Neuronal stem cell (in vitro differentiated cells): ENCODE measurements around the gene RIPOR1.

ENCODE experiments used
- DNase-seq: peaks from one replicate; pipeline ENCODE4 v3.0.0-alpha.2; 2013; ENCODE audit warnings: low spot score
- H2AFZ ChIP-seq: one replicate; pipeline ENCODE4 v1.6.1; 2013; ENCODE audit warnings: mild to moderate bottlenecking, low read length, inconsistent platforms
- H2AK5ac ChIP-seq: 2 replicates; pipeline ENCODE4 v1.6.1; 2013; ENCODE audit warnings: low read depth, mild to moderate bottlenecking, inconsistent platforms, low read length, moderate library complexity, mixed read lengths
- H2BK120ac ChIP-seq: 2 replicates; pipeline ENCODE4 v1.6.1; 2013; ENCODE audit warnings: low read depth, mild to moderate bottlenecking, inconsistent platforms, low read length, moderate library complexity, mixed read lengths
- H2BK12ac ChIP-seq: one replicate; pipeline ENCODE4 v1.6.1; 2013; ENCODE audit warnings: low read length, inconsistent platforms
- H2BK15ac ChIP-seq: 2 replicates; pipeline ENCODE4 v1.6.1; 2013; ENCODE audit warnings: mild to moderate bottlenecking, low read length, inconsistent platforms, mixed read lengths
- H2BK5ac ChIP-seq: one replicate; pipeline ENCODE4 v1.6.1; 2013; ENCODE audit warnings: inconsistent platforms, mild to moderate bottlenecking, low read length, moderate library complexity
- H3K14ac ChIP-seq: one replicate; pipeline ENCODE4 v1.6.1; 2013; ENCODE audit warnings: low read length, inconsistent platforms
- H3K18ac ChIP-seq: 2 replicates; pipeline ENCODE4 v1.6.1; 2013; ENCODE audit warnings: low read length, inconsistent platforms
- H3K23ac ChIP-seq: 2 replicates; pipeline ENCODE4 v1.6.1; 2013; ENCODE audit warnings: low read depth, mild to moderate bottlenecking, mixed read lengths, low read length, inconsistent platforms; ENCODE audit not compliant: poor library complexity
- H3K27ac ChIP-seq: replicated peaks from 3 replicates; pipeline ENCODE4 v1.5.1; 2013; ENCODE audit warnings: low read length, inconsistent platforms
- H3K27me3 ChIP-seq, 3 experiments: 2 replicates each; pipeline ENCODE4 v1.6.1; 2013; ENCODE audit warnings: low read length in 3 of 3, mild to moderate bottlenecking in 2 of 3, inconsistent platforms in 1 of 3, low read depth in 1 of 3, mixed read lengths in 1 of 3, moderate library complexity in 1 of 3; ENCODE audit not compliant: control insufficient read depth in 3 of 3, insufficient read depth in 3 of 3
- H3K36me3 ChIP-seq, 2 donors: replicated peaks in 1 of 2; 2 replicates each; pipeline ENCODE4 v1.6.1; 2013; ENCODE audit warnings: low read length in 2 of 2; ENCODE audit not compliant: control insufficient read depth in 2 of 2, insufficient read depth in 2 of 2
- H3K4ac ChIP-seq: 2 replicates; pipeline ENCODE4 v1.6.1; 2013; ENCODE audit warnings: inconsistent platforms, mild to moderate bottlenecking, low read length, moderate library complexity
- H3K4me1 ChIP-seq, 2 donors: 1 replicate in 1 of 2; 2 replicates in 1 of 2; pipeline ENCODE4 v1.6.1; 2013; ENCODE audit warnings: low read length in 2 of 2, low read depth in 1 of 2; ENCODE audit not compliant: control insufficient read depth in 2 of 2, insufficient read depth in 1 of 2
- H3K4me2 ChIP-seq: one replicate; pipeline ENCODE4 v1.6.1; 2013; ENCODE audit warnings: mild to moderate bottlenecking, low read length, inconsistent platforms; ENCODE audit not compliant: insufficient read depth, poor library complexity, severe bottlenecking
- H3K4me3 ChIP-seq, 2 donors: 2 replicates each; pipeline ENCODE4 v1.5.1; 2013; ENCODE audit warnings: low read length in 2 of 2, mild to moderate bottlenecking in 2 of 2, inconsistent platforms in 1 of 2, moderate library complexity in 1 of 2
- H3K79me1 ChIP-seq: one replicate; pipeline ENCODE4 v1.6.1; 2013; ENCODE audit warnings: low read depth, mild to moderate bottlenecking, inconsistent platforms, low read length, moderate library complexity
- H3K9ac ChIP-seq: one replicate; pipeline ENCODE4 v1.6.1; 2013; ENCODE audit warnings: mild to moderate bottlenecking, low read depth, low read length, inconsistent platforms; ENCODE audit not compliant: poor library complexity
- H3K9me3 ChIP-seq, 2 donors: replicated peaks in 1 of 2; 2 replicates each; pipeline versions ENCODE3 to v1.6.1; 2013; ENCODE audit warnings: low read length in 2 of 2, mild to moderate bottlenecking in 2 of 2, inconsistent platforms in 1 of 2, low read depth in 1 of 2, mixed read lengths in 1 of 2, moderate library complexity in 1 of 2; ENCODE audit not compliant: control insufficient read depth in 2 of 2, insufficient read depth in 1 of 2
- H4K8ac ChIP-seq: one replicate; pipeline ENCODE4 v1.6.1; 2013; ENCODE audit warnings: low read depth, mild to moderate bottlenecking, inconsistent platforms, low read length, moderate library complexity
- H4K91ac ChIP-seq: one replicate; pipeline ENCODE4 v1.6.1; 2013; ENCODE audit warnings: low read length, low read depth, mild to moderate bottlenecking, inconsistent platforms; ENCODE audit not compliant: poor library complexity
- WGBS, 2 donors: extraction: QIAGEN DNeasy Blood & Tissue Kit; methylation state at CpG; one replicate each; pipeline ENCODE4 v1.1.7; 2013; ENCODE audit warnings: missing lambda C conversion rate in 2 of 2, mixed read lengths in 1 of 2; ENCODE audit not compliant: insufficient read length in 2 of 2, insufficient replicate concordance in 1 of 2; ENCODE audit errors: extremely low coverage in 2 of 2; 5-methylcytosine and 5-hydroxymethylcytosine counted together

The RIPOR1 gene

DNA sequence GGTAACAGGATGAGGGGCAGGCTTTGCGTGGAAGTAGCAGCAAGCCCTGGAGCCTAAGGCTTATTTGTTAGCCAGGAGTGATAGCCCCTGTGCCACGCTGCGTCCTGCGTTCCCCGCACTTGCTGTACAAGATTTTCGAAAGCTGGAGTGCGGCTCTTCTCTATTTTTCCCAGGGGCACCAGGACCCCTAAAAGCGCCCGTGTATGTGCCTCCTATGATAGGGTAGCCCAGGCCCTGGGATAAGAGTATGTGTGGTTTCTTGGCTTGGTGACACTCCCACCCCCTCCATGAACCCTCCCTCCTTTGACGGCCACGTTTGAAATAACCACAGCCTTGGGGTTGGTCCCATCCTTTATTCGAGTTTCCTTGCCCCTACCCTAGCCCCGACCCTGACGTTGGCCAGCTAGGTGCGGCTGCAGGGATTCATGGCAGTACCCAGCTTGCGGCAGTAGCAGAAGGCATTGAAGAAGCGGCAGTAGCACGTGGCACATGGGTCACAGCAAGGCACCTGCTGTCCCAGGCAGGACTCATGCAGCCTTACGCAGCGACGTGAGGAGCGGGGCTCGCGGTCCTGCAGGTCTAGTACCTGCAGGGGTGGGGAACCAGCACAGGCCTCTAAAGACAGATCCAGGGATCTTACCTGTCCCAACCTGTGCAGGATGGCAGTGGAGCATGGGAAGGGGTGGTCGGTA is 46.2 kb upstream of the RIPOR1 start:
- Histone ChIP-seq H2BK12ac (no peak overlapping the region), H2BK15ac (no peak overlapping the region), H3K4me2 (no peak overlapping the region), H3K36me3 (peaks cover 0 to 16% of the 10 kb centered on the region in 2 donors), H3K9ac (no peak overlapping the region), H3K79me1 (no peaks in the 10 kb centered on the region), H2AK5ac (no peak overlapping the region), H3K9me3 (no peaks in the 10 kb centered on the region), H3K23ac (no peak overlapping the region), H3K4ac (no peak overlapping the region), H2BK5ac (no peak overlapping the region), H3K27me3 (no peaks in the 10 kb centered on the region), H4K8ac (no peak overlapping the region), H3K4me3 (peak overlapping the region in 1 of 2 donors; percentile 67), H3K18ac (no peak overlapping the region), H2BK120ac (no peak overlapping the region), H3K4me1 (peaks cover 3 to 14% of the 10 kb centered on the region in 2 donors), H4K91ac (no peak overlapping the region), H2AFZ (peak overlapping the region; percentile 82), H3K14ac (no peak overlapping the region), H3K27ac (no peak overlapping the region)
- no CpG with 5 or more reads among the region's 25 CpGs for WGBS, 2 donors
- no peak for DNase-seq

DNA sequence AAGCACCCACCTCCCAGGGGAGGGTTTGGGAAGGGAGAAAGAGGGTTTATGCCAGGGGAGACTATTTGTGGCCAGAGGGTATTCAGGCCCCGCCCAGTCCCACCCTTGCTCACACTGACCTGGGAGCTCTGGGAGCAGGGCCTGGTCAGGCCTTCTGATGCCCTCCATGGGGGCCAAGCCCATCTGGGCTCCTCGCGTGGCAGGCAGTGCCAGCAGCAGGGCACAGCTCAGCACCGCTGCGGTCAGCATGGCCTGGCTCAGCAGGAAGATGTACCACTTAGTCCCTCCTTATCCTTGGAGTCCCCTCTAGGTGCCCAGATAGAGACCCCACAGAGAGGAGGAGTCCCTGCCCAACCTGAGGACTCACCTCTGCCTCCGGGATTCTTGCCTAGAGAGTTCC is 45.5 kb upstream of the RIPOR1 start, which contains the start of gene AGRP:
AGRP (minus strand) TSS at position 398 of the 400 bp plus-strand sequence; CDS start at position 249, 149 bp downstream.
- H2BK12ac ChIP-seq: no peak within 1 kb of the TSS
- DNase-seq: no peak
- H2AK5ac ChIP-seq: peak within 1 kb of the TSS; percentile 30
- H2BK5ac ChIP-seq: no peak within 1 kb of the TSS
- no peaks in the 10 kb centered on the region for H3K79me1 ChIP-seq
- H3K9ac ChIP-seq: no peak within 1 kb of the TSS
- H3K23ac ChIP-seq: no peak within 1 kb of the TSS
- H3K27ac ChIP-seq: no peak within 1 kb of the TSS
- H3K36me3 ChIP-seq: peaks cover 0 to 16% of the 10 kb centered on the region in 2 donors
- no peak within 1 kb of the TSS for H2BK120ac ChIP-seq
- H3K4me1 ChIP-seq: peaks cover 3 to 14% of the 10 kb centered on the region in 2 donors
- no peak within 1 kb of the TSS for H3K18ac ChIP-seq
- no peak within 1 kb of the TSS for H4K91ac ChIP-seq
- WGBS, 2 donors: no CpG with 5 or more reads among the region's 6 CpGs
- H3K14ac ChIP-seq: no peak within 1 kb of the TSS
- H3K9me3 ChIP-seq: no peaks in the 10 kb centered on the region
- H3K27me3 ChIP-seq: no peaks in the 10 kb centered on the region
- H4K8ac ChIP-seq: no peak within 1 kb of the TSS
- H3K4me3 ChIP-seq: peak within 1 kb of the TSS in 1 of 2 donors; percentile 67
- no peak within 1 kb of the TSS for H2AFZ ChIP-seq
- H3K4me2 ChIP-seq: no peak within 1 kb of the TSS
- H3K4ac ChIP-seq: no peak within 1 kb of the TSS
- peak within 1 kb of the TSS; percentile 69 for H2BK15ac ChIP-seq

DNA sequence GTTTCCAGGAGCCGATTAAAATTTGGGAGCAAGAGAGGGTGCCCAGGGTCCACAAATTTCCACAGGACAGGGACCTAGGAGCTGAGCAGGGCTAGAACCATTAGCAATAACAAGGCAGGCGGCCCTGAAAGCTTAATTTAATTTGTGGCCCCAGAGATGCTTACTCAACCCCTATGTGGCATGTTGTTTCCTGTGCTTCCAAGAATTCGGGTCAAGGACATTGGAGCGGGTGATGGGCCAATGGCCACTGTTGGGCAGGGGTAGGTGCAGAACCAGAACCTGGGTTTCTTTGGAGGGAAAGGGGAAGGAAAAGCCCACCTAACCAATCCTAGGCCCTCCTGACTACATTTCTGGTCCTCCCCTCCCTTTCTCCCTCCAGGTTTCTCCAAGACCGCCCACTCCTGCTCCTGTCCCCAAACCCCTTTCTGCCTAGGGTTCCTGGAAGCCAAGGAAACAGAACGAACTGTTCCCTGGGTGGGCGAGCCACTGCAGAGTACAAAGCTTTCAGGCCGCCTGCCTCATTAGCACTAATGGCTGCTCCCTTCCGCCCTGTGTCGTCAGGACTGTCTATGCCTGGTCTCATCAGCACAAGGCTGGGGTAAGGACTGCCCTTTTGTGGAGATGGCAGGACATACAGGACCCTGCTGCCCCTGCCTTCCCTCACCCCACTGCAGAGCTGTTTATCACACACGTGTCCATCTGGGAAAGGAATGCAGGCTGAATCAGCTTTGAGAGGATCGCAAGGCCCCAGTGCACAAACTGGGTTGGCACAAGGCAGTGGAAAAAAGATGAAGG is 44.7 kb upstream of the RIPOR1 start:
- Histone ChIP-seq H3K9me3 (no peaks in the 10 kb centered on the region), H3K14ac (no peak overlapping the region), H3K27me3 (no peaks in the 10 kb centered on the region), H3K23ac (no peak overlapping the region), H2BK120ac (no peak overlapping the region), H3K4me1 (peaks cover 4 to 16% of the 10 kb centered on the region in 2 donors), H4K91ac (no peak overlapping the region), H3K79me1 (no peaks in the 10 kb centered on the region), H2AK5ac (no peak overlapping the region), H3K4me2 (no peak overlapping the region), H2BK12ac (no peak overlapping the region), H3K27ac (no peak overlapping the region), H2BK15ac (no peak overlapping the region), H2BK5ac (no peak overlapping the region), H4K8ac (no peak overlapping the region), H2AFZ (no peak overlapping the region), H3K18ac (no peak overlapping the region), H3K9ac (no peak overlapping the region), H3K4me3 (no peak overlapping the region), H3K4ac (no peak overlapping the region), H3K36me3 (peaks cover 0 to 16% of the 10 kb centered on the region in 2 donors)
- WGBS, 2 donors: no CpG with 5 or more reads among the region's 12 CpGs
- no peak for DNase-seq

DNA sequence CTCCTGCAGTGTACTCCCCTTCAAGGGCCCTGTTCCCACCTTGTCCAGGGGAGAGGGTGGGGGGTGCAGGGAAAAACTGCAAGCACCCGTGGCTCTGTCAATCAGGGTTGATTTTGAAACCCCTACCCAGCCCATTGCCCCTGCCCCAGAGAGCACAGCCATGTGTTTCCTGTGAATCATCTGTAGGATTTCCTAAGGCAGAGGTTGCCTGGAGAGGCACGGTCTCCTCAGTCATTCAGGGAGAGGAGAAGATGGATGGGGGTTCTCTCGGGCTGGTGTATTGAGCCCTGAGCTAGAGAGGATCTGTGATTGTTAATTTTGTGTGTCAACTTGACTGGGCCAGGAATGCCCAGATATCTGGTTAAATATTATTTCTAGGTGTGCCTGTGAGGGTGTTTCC is 41.8 kb upstream of the RIPOR1 start:
- H2BK5ac ChIP-seq: no peak overlapping the region
- no peak overlapping the region for H2AFZ ChIP-seq
- no peak overlapping the region for H2BK15ac ChIP-seq
- no peak overlapping the region for H4K91ac ChIP-seq
- peak overlapping the region; percentile 32 for H2AK5ac ChIP-seq
- WGBS, 2 donors: no CpG with 5 or more reads among the region's 3 CpGs
- H3K18ac ChIP-seq: no peak overlapping the region
- H3K14ac ChIP-seq: no peak overlapping the region
- no peak overlapping the region for H3K4ac ChIP-seq
- no peak overlapping the region for H2BK120ac ChIP-seq
- H3K79me1 ChIP-seq: no peaks in the 10 kb centered on the region
- no peak overlapping the region for H3K9ac ChIP-seq
- H3K23ac ChIP-seq: no peak overlapping the region
- no peak overlapping the region for H3K4me3 ChIP-seq
- peaks cover 5 to 16% of the 10 kb centered on the region in 2 donors for H3K4me1 ChIP-seq
- no peak overlapping the region for H3K4me2 ChIP-seq
- no peak for DNase-seq
- H4K8ac ChIP-seq: no peak overlapping the region
- peaks cover 0 to 16% of the 10 kb centered on the region in 2 donors for H3K36me3 ChIP-seq
- no peak overlapping the region for H3K27ac ChIP-seq
- H3K9me3 ChIP-seq: no peaks in the 10 kb centered on the region
- no peaks in the 10 kb centered on the region for H3K27me3 ChIP-seq
- H2BK12ac ChIP-seq: no peak overlapping the region
